ENCODE data around the gene HOXC11. TPM values are rescaled to one million over a fixed set of nuclear protein-coding genes. Genes with fewer than 3 reads are reported as not detected.

The HOXC11 gene
- total RNA-seq, 2 donors from 2014 or later = not detected

- Histone ChIP-seq H3K9me3 (no peaks in the 10 kb centered on the region), H3K36me3 (no peaks in the 10 kb centered on the region), H3K4me1 (replicated peaks) (no peaks in the 10 kb centered on the region), H3K27ac (no peak overlapping the region), H3K27me3 (replicated peaks; ENCODE audit: insufficient read depth) (peaks cover 69% of the 10 kb centered on the region), H3K4me3 (no peak overlapping the region)
- 3% methylated on average over 25 of the region's 25 CpGs for WGBS
- peak; percentile 20 for DNase-seq (ENCODE audit: low spot score)
- TF ChIP-seq POLR2AphosphoS5 (IDR thresholded peaks at IDR 0.05) (peak; percentile 79), POLR2A (IDR thresholded peaks at IDR 0.05) (no peak)
- intact Hi-C loops (cut with DNase I) = no loop called here
Observed at GRCh38 chr12:54016478-54016964, 43.6 kb downstream of the HOXC11 start.

- intact Hi-C loops (cut with DNase I) = no loop called here
- TF ChIP-seq POLR2A (IDR thresholded peaks at IDR 0.05) (no peak), CTCF (IDR thresholded peaks at IDR 0.05) (no peak), POLR2AphosphoS5 (IDR thresholded peaks at IDR 0.05) (no peak)
- peaks cover 69% of the 10 kb centered on the region for H3K27me3 ChIP-seq (replicated peaks; ENCODE audit: insufficient read depth)
- H3K4me3 ChIP-seq = peak overlapping the region; percentile 9
- no peaks in the 10 kb centered on the region for H3K4me1 ChIP-seq (replicated peaks)
- 2% methylated on average over 24 of the region's 24 CpGs for WGBS
- no peaks in the 10 kb centered on the region for H3K9me3 ChIP-seq
- H3K27ac ChIP-seq = no peak overlapping the region
- no peak for DNase-seq (ENCODE audit: low spot score)
- H3K36me3 ChIP-seq = no peaks in the 10 kb centered on the region
Observed at GRCh38 chr12:54017027-54017788, 44.3 kb downstream of the HOXC11 start.

- Histone ChIP-seq H3K4me1 (replicated peaks) (no peaks in the 10 kb centered on the region), H3K27ac (no peak overlapping the region), H3K4me3 (peak overlapping the region; percentile 9), H3K36me3 (no peaks in the 10 kb centered on the region), H3K9me3 (no peaks in the 10 kb centered on the region), H3K27me3 (replicated peaks; ENCODE audit: insufficient read depth) (peaks cover 69% of the 10 kb centered on the region)
- DNase-seq (ENCODE audit: low spot score) = no peak
- TF ChIP-seq POLR2AphosphoS5 (IDR thresholded peaks at IDR 0.05) (peak; percentile 27), CTCF (IDR thresholded peaks at IDR 0.05) (no peak)
- intact Hi-C loops (cut with DNase I) = no loop called here
- 3% methylated on average over 34 of the region's 34 CpGs for WGBS
Observed at GRCh38 chr12:54017878-54018467, 45.0 kb downstream of the HOXC11 start.

- no peak for DNase-seq (ENCODE audit: low spot score)
- Histone ChIP-seq H3K27me3 (replicated peaks; ENCODE audit: insufficient read depth) (peaks cover 68% of the 10 kb centered on the region), H3K4me3 (no peak overlapping the region), H3K9me3 (no peaks in the 10 kb centered on the region), H3K27ac (no peak overlapping the region), H3K36me3 (no peaks in the 10 kb centered on the region), H3K4me1 (replicated peaks) (no peaks in the 10 kb centered on the region)
- 18% methylated on average over 29 of the region's 29 CpGs for WGBS
- TF ChIP-seq CTCF (IDR thresholded peaks at IDR 0.05) (no peak), POLR2AphosphoS5 (IDR thresholded peaks at IDR 0.05) (no peak), POLR2A (IDR thresholded peaks at IDR 0.05) (no peak)
- intact Hi-C loops (cut with DNase I) = no loop called here
Observed at GRCh38 chr12:54018468-54018984, 45.6 kb downstream of the HOXC11 start.

GRCh38 chr12:54019091-54019811 is 46.3 kb downstream of the HOXC11 start:
- Histone ChIP-seq H3K27ac (no peak overlapping the region), H3K4me1 (replicated peaks) (no peaks in the 10 kb centered on the region), H3K27me3 (replicated peaks; ENCODE audit: insufficient read depth) (peaks cover 69% of the 10 kb centered on the region), H3K4me3 (no peak overlapping the region), H3K36me3 (no peaks in the 10 kb centered on the region), H3K9me3 (no peaks in the 10 kb centered on the region)
- DNase-seq (ENCODE audit: low spot score) = no peak
- 15% methylated on average over 43 of the region's 43 CpGs for WGBS
- intact Hi-C loops (cut with DNase I) = no loop called here
- TF ChIP-seq CTCF (IDR thresholded peaks at IDR 0.05) (no peak), POLR2A (IDR thresholded peaks at IDR 0.05) (no peak), POLR2AphosphoS5 (IDR thresholded peaks at IDR 0.05) (no peak)

All from prostate gland (tissue), 2 donors.